ENCODE data around the gene KCND2.
"Not testable (repeated sequence)": the region's sequence is repeated elsewhere in the genome, so short reads cannot be mapped to it uniquely, and the experiment has no call there.

Gene KCND2

GRCh38 chr7:120502132-120502531 lies 229.2 kb downstream of the KCND2 start:
- DNase-seq (ENCODE audit: low read depth in 2 of 2) = no peak

- DNase-seq (ENCODE audit: low read depth in 2 of 2) = no peak
Measured at GRCh38 chr7:120502825-120503224, 229.8 kb downstream of the KCND2 start.

DNA sequence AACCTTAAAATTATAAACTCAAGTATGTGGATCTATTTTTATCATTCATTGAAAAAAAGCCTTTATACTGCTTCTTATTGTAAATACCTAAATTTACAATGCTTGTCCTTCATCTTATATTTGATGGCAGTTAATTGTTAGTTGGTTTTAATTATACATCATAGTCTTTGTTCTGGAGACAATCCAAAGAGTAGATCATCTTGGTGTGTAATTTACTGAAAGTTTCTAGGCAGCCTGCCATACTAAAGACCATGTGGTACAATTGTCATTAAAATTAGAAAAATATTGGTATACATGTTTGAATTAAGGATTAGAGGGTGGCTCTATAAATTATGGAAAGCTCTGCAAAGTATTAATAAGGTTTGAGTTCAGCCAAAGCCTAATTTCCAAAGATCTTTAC lies 231.4 kb downstream of the KCND2 start:
- no peak for DNase-seq (ENCODE audit: low read depth in 2 of 2)

DNA sequence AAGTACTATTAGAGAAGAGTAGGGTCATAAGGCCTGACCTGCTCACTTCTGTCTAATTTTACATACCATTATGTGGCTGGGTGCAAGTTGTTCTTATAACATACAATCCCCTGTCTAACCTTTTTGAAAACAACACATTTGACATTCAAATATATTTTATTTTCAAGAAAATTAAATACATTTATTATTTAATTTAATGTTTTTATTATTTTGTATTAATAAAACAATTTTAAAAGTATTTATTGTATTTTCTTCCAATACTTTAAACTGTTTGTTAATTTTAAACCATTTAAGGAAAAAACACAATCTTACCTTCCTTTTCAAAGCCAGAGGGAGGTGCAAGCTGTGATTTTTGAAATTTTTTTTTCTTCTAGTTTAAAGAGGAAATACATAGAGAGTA lies 232.8 kb downstream of the KCND2 start:
- DNase-seq (ENCODE audit: low read depth in 2 of 2) = no peak

DNA sequence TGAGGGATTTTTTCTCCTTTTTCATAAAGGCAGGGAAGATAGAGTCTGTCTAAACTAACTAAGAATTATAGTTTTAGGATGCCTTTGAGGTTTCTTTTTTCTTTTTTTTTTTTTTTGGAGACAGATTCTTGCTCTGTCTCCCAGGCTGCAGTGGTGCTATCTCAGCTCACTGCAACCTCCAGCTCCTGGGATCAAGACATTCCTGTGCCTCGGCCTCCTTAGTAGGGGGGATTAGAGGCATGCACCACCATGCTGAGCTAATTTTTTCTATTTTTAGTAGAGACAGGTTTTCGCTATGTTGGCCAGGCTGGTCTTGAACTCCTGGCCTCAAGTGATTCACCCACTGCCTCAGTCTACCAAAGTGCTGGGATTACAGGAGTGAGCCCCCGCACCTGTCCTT lies 239.7 kb downstream of the KCND2 start:
- no peak for DNase-seq (ENCODE audit: low read depth in 2 of 2)

DNA sequence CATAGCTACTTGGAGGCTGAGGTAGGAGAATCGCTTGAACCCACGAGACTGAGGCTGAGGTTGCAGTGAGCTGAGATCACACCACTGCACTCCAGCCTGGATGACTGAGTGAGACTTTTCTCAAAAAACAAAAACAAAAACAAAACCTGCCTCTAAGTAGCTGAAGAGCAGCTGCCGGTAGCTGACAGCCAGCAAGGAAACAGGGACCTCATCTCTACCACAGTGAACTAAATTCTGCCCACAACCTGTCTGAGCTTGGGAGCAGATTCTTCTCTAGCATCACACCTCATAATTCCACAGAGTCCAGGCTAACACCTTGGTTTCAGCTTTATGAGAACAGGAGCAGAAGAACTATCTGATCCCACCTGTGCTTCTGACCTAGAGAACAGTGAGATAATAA lies 246.2 kb downstream of the KCND2 start:
- DNase-seq (ENCODE audit: low read depth in 2 of 2) = no peak

DNA sequence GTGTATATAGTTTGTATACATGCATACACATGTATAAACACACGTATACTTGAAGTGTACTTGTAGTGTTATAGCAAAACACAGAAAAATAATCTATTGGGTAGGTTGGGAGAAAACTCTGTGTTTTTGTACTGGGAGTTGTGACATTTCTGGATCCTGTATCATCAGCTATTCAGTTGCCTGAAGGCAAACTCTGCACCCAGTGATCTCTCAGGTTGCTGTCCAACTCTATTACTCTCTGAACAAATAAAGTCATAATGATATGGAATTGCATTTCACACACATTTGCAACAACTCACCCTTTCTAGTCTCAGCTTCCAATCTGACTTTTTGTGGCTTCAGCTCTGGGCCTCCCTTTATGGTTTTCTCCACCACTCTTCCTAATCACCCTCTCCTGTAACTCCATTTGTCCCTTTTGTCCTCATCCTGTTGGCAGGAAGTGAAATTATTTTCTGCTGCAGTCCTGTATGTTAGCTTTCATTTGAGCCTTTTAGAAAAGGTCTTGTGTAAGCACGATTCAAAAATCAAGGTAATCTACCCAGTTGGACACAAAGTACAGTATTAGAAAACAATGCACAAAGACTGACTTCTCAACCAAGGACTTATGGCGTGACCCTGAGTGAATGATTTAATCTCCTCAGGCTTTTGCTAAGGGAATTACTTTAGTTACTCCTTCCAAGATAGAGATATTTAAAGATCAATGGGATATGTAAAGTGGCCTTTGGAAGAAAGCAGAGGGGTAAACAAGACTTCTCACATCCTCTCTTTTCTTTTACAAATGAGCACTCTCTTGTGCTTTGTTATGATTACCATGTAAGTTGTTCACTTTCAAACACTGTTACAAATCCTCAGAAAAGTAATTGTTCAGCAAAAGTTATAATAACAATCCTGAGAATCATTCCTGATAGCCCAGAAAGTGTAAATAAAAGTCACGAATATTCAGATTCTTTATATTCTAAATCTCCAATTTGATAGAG lies 249.1 kb downstream of the KCND2 start:
- DNase-seq (ENCODE audit: low read depth in 2 of 2) = no peak

DNA sequence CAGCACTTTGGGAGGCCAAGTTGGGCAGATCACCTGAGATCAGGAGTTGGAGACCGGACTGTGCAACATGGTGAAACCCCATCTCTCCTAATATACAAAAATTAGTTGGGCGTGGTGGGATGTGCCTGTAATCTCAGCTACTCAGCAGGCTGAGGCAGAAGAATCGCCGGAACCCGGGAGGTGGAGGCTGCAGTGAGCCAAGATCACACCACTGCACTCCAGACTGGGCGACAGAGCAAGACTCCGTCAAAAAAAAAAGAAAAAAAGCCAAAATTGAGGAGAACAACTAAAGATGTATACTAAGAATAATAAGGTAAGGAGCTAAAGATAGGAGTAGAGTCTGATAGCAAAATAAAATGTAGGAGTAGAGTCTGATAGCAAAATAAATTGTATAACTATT lies 251.0 kb downstream of the KCND2 start:
- no peak for DNase-seq (ENCODE audit: low read depth in 2 of 2)

DNA sequence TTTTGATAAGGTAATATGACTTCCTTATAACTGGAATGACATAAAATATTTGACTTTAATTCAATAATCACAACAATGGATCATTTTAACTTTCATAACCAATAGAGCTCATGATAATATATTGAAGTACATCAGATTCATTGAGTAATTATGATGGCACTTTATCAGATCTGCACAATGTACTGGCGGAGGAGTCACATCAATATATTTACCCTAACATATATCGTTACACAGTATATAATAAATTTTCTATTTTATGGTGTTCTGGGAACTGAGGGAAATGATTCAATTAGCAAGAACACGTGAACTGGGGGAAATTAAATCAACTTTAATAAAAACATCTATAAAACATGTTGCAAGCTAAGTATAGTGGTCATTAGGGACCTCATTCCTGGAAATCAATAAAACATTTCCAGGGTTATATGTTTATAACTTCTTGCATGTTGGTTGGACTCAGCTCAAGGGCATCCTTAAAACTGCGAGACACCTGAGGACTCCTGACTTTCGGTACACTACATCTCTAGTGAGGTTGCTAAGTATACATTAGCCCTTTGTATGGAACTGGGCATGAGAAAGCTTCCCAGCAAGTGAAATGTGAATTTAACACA lies 254.0 kb downstream of the KCND2 start:
- DNase-seq (ENCODE audit: low read depth in 2 of 2) = no peak

GRCh38 chr7:120529736-120530135 lies 256.8 kb downstream of the KCND2 start:
- DNase-seq (ENCODE audit: low read depth in 2 of 2) = no peak

DNA sequence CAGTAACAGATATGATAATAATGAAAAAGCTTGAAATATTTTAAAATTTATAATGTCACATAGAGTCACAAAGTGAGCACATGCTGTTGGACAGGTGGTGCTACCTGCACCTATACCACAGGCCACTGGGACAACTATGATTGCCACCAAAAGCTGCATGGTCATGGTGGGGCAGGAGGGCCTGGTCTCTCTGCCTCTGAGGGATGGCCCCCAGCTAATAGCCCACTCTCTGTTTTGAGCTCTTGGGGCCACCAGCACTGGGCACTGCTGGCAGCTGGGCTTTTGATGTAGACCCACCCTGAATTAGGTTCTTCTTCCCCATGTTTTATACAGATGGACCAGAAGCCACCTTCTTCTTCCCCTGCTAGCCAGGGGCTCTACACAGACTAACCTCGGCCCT lies 265.4 kb downstream of the KCND2 start:
- DNase-seq (ENCODE audit: low read depth in 2 of 2) = no peak

- DNase-seq (ENCODE audit: low read depth in 2 of 2) = no peak
Measured at GRCh38 chr7:120539321-120539720, 266.3 kb downstream of the KCND2 start.

DNA sequence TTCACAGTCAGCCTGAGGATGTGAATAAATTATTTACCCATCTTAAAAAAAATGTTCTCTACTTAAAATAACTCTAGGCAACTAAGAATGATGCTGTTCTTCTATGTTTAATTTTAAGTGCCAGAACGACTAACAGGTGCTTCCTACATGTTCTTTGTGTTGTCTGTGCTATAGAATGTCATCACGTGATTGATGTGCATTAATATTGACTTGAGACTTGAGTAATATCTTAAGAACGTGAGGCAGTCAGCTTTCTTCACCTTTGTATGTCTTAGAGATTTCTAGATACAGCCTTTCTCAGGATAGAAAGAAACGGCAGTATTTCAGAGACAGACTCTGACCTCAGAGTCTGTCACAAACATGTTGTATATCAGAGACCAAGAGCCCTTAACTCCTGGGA lies 274.6 kb downstream of the KCND2 start:
- DNase-seq (ENCODE audit: low read depth in 2 of 2) = no peak

- DNase-seq (ENCODE audit: low read depth in 2 of 2) = no peak
Measured at GRCh38 chr7:120550494-120551048, 277.6 kb downstream of the KCND2 start.

- DNase-seq (ENCODE audit: low read depth in 2 of 2) = no peak
Measured at GRCh38 chr7:120553491-120553890, 280.5 kb downstream of the KCND2 start.

DNA sequence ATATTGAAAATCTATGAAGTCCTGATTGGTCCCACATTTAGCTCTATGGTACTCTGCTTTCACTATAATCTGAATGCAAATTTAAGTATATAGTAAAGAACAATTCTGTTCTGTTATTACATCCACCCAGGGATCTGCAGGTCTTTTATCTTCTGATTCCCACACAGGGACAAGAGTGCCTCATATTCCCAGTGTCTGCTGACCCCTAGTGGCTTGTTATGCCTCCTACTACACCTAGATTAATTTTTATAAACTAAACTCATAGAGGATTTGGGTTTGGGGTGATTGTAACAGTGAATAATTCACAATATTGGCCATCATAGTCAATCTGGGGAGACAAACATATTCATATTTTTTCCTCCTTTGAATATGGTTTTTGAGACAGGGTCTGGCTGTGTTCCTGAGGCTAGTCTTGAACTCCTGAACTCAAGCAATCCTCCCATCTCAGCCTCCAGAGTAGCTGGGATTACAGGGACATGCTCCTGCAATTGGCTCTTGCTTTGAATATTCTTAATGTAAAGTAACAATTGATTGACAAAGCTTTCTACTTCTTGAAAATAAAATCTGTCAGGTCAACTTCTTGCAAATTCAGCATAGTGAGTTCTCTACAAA lies 282.1 kb downstream of the KCND2 start:
- no peak for DNase-seq (ENCODE audit: low read depth in 2 of 2)

DNA sequence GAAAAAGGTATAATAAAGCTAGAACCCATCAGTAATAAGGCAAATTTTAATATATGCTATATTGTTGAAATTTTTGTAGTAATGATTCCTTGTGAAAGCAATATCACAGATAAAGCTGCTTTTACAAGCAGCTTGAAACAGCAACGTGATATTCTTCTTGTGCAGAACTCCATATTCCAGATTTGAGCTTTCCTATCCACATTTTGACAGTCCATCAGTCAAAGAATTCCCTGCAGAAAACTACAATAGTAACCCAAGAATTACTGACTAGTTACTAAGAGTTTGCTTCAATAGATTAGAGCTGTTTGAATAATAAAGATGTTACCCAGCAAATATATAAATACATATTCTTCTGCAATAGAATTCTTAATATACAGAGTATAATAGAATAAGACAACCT lies 291.2 kb downstream of the KCND2 start:
- no peak for DNase-seq (ENCODE audit: low read depth in 2 of 2)

GRCh38 chr7:120567204-120567603 lies 294.2 kb downstream of the KCND2 start:
- no peak for DNase-seq (ENCODE audit: low read depth in 2 of 2)

GRCh38 chr7:120578657-120579056 lies 305.7 kb downstream of the KCND2 start:
- DNase-seq (ENCODE audit: low read depth in 2 of 2) = not testable (repeated sequence)

DNA sequence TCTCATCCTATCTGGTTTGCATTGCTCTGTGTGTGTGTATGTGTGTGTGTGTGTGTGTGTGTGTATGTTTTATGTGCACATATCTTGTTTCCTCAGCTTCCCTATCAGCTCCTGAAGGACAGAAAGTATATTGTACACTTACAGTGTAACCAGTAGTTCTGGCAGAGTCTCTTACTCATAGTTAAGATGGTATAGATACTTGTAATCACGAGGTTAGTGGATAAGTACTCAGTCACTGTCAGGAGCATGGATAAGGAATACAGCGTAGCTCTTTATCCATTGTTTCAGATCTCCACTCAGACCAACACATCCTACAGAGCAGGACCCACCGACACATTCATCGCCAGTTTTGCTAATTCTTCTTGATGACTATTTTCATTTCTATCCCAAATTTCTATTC lies 309.9 kb downstream of the KCND2 start:
- no peak for DNase-seq (ENCODE audit: low read depth in 2 of 2)

- DNase-seq (ENCODE audit: low read depth in 2 of 2) = no peak
Measured at GRCh38 chr7:120583899-120584586, 311.1 kb downstream of the KCND2 start.

- no peak for DNase-seq (ENCODE audit: low read depth in 2 of 2)
Measured at GRCh38 chr7:120586571-120586970, 313.6 kb downstream of the KCND2 start.
